ENCODE data around the gene CAPG. TPM values are rescaled to one million over a fixed set of nuclear protein-coding genes. Genes with fewer than 3 reads are reported as not detected.
"Not testable (repeated sequence)": the region's sequence is repeated elsewhere in the genome, so short reads cannot be mapped to it uniquely, and the experiment has no call there.

CAPG gene
- total RNA-seq, 1 donor from 2014 or later: 62.6 TPM

DNA sequence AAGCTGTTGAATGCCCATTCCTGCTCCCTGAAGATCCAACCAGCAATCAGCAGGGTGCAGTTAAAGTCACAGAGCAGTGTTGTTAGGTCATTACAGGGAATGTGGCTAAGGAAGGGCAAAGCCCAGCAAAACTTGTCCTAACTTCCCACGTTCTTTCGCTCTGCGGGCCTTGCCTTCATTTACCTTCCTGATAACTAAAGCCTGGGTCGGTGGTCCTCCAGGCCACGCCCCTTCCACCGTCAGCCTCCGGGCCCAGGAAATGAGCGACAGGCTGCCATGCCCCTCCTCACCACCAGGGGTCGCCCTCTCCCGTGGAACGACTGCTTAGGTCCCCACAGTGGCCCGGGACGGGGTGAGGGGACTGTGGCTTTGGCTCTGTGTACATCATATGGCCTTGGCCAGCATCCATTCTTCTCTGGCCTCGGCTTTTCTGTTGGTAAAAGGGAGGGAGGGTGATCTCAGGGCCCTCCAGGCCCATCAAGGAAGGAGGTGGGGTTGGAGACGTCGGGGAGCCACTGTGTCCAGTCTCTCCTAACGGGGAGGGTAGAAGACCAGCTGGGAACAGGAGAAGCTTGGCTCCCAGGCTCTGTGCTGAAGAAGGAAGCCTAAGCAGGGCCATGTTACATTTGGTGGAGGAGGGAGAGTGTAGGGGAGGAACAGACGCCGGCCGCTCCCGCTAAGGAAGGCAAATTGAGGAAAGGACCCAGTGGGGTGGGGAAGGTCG lies 10.5 kb upstream of the CAPG start:
- peak; percentile 76 for DNase-seq

DNA sequence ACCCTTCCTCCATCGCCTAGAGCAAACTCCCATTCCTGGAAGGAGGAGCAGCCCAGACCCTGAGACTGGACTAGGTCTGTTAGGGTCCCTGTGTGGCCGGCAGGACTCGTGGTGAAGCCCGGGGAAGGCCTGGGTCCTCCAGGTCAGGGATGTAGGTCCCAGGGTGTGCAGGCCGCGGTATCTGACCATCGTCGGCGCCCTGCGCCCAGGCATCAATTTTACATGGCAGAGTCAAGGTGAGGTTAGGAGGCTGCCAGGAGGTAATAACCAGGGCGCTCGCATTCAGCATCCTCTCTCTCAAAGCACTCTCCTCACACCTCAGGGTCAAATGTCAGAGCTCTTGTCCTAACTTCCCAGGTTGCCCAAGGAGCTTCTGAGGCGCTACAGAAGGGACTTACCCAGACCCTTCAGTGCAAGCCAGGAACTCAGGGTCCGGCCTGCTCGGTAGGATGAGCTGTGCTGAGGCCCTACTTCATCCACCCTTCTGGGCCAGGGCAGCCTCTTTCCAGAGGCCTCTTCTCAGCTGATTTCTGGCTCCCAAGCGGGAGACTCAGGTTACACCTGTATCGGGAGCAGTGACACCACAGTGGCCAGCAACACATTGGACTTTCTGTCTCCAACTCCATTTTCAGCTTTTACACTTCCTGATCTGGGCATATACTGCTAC lies 9.0 kb upstream of the CAPG start:
- no peak for DNase-seq

DNA sequence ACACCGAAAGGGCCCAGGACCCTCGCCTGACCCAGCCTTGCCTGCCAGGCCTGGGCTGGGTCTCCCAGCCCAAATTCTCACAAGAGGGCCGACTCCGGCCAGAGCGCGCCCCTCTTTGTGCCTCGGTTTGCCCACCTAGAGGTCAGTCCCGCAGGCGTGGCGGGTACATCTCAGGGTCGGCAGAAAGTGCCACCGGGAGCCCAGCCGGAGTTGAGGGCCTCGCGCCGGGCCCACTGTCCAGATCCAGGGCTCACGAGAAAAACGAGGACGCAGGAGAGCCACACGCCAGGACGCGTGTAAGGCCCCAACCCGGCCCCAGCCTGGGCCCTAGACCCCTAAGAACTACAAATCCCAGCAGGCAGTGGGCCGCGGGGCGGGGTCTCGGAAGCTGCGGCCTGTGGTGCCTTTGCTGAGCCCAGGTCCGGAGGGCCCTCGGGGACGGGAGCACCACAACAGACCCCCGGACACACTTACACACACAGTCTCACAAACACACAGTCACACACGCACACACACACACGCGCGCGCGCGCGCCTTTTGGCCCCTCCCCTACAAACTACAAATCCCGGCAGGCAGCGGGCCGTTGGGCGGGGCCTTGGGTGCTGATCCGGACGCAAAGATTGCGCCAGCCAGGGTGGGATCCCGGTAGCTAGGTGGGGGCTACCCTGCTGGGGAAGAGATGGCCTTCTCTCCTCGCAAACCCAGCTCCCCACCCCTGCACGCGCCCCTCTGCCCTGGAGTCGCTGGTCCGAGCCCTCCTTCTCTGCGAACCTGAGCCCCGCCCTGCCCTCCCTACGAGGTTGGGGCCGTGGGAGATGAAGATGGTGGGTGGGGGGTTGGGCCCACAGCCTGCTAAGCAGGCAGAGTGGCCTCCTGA lies 8.2 kb upstream of the CAPG start, which contains the start of gene SH2D6:
Gene SH2D6, plus strand, starts transcription at position 583 of the 877 bp plus-strand sequence. CDS start 10,752 bp downstream, outside the sequence.
- peak; percentile 62 for DNase-seq

DNA sequence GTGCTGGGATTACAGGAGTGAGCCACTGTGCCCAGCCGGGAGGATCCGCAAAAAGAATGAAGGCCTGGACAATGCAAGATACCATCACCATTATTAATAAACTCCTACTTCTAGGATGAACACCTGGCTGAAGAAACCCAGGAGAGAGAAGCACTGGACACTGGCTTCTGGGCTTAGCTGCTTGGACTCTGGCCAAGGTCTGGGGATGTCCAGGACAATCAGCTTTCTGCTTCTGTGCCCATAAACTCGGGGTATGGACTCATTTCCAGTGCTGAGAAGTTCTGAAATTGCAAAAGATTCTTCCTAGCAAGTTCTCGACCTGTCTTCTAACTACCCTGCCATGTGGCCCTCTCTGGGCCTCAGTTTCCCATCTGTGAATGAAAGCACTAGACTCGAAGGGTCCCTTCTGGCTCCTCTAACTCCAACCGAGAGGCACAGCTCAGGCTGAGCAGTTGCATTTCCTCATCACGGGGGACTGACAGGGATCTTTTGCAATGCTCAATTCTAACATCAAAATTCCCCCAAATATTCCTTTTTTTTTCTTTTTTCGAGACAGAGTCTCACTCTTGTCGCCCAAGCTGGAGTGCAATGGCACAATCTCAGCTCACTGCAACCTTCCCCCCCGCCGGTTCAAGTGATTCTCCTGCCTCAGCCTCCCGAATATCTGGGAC lies 5.9 kb upstream of the CAPG start:
- no peak for DNase-seq

DNA sequence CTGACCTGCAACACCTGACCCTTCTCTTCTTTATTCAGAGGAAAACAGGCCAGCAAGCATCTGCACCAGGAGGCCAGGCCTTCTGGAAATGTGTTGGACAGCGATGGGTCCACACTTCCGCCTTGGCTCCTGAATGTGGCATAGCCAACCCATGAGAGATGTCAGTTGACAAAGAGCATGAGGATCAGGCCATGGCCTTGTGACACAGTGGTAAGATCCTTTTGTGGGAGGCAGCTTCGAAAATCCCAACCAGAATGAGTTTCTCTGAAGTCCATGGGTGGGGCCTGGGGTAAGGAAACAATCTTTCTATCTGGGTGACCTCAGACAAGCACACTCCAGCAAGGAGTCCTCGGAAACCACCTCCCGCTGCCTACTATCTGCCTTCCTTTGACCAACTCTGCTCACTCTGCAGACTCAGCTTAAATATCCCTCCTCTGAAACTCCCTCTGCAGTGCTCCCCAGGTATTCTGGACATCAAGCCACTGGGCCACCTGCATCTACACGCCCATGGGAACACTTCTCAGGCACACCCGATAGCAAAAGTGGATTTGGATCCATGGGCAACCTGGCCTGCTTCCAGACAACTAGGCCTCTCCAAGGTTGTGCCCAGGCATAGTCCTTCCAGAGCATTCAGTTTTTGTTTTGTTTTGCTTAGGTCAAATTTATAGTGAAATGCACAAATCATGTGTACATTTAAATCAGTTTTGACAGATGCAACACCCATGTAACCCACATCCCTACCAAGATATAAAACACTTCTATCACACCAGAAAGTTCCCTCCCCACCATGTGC lies 4.8 kb upstream of the CAPG start:
- no peak for DNase-seq

DNA sequence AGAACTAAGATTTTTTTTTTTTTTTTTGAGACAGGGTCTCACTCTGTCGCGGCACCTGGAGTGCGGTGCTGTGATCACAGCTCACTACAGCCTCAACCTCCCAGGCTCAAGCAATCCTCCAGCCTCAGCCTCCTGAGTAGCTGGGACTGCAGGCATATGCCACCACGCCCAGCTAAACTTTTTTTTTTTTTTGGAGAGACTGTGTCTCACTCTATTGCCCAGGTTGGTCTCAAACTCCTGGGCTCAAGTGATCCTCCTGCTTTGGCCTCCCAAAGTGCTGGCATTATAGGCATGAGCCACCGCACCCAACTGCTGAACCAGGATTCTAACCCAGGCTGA lies 4.2 kb upstream of the CAPG start:
- not testable (repeated sequence) for DNase-seq

DNA sequence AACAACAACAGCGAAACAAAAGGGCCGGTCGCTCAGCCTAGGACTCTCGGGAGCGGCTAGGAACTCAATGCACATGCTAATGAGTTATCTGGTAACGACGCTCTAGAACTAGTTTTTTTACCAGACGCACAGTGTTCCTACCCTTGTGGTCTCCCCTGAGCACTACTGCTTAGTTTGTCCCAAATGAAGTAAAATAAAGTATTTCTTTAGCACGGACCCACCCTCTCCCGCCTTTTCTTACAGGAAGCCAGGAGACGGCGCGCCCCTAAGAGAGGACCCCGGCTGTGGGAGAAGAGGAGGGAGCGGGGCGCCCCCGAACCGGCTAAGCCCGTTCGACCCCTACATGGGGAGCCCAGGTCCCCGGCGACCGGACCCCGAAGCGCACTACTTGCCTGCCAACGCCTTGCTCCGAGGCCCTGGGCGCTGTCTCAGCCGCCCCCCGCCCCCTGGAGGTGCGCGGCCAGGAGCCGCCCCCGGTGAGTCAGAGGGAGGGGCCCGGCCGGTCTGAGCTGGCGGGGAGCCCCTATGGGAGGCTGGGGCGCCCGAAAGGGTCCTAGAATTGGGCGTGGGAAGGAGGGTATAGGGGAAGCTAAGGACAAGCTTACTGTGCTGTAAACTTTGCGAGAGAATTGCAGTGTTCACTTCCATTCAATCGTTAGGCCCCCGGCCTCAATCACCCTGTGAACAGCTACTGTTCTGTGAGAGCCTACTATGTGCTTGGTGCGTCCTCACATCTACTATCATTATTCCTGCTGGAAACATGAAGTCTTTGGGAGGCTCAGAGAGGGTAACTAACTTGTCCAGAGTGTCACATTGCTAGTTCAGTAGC lies 3.6 kb upstream of the CAPG start:
- DNase-seq: no peak

DNA sequence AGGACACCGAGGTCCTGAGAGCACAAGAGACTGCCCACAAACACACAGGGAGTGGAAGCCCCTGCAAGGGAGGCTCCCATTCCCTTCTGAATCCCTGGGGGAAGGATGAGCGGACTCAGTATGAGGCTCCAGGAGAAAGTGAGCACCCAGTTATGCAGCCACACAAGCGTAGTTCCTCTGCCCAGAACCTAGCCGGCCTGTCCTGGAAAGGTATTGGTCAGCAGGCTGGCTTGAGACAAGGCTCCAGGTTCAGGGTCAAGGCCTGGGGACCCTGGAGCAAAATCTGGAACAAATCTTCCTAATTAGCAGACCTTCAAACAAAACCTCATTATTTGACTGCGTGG lies 1.2 kb upstream of the CAPG start:
- DNase-seq: no peak

DNA sequence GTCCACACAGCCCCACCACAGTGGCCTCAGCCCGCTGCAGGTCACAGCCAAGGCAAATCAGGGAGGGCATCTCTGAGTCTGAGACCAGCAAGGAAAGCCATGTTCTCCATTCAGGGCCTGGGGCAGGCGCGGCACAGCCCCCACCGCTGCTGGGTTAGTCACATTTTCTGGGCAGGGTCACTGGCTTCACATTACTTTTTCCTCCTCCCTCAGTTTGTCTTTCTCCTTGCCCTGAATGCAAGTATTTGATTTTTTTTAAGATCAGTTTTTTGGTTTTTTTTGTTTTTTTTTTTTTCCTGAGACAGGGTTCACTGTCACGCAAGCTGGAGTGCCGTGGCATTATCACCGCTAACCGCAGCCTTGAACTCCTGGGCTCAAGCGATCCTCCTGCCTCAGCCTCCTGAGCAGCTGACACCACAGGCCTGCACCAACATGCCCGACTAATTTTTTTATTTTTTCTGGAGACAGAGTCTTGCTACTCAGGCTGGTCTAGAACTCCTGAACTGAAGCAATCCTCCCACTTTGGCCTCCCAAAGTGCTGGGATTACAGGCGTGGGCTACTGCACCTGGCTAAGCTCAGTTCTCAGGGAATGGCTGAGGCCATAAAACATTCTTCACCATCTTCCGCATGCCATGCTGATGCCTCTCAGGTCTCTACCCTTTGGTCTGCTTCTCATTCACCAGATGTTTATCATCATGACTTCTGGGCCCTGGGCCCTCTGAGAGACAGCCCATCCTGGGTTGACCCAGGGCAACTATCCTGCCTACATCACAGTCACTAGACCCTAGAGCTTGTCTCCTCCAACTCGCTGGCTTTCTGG lies 628 bp upstream of the CAPG start:
- no peak for DNase-seq

DNA sequence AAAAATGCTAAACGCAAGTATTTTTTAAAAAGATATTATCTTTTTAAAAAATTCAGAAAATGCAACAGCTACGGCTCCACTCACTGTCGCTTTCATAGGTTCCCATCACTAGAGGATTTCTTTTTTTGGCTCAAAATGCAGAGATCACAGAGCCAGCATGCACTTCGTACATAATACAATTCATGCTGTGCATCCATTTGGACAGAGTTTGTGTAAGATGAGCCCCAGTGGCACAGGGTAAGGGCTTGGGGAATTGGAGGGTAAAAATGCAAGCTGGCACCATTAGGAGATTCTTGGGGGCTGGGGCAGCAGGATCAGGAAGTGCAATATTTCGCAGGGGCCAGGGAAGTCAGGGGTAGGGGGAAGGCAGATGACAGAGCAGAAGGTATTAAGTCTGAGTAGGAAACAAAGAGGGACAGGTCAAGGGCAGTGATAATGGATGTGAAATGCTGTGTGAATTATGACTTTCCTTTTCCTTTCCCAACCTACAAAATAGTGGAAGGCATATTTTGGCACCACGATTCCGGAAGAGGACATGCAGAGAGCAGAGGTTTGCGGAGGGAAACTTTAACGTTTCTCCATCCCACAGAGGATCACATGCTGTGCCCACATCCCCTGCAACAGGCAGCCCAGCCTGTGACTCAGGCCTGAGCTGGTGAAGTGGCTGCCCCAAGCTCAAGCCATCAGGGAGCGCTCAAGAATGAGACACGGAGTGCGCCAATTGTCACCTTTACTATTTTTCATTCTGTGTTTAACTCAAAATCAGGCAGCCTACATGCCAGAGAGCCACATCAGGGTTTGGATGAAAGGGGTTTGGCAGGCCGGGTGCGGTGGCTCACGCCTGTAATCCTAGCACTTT lies 4.7 kb downstream of the CAPG start:
- DNase-seq: peak; percentile 6

DNA sequence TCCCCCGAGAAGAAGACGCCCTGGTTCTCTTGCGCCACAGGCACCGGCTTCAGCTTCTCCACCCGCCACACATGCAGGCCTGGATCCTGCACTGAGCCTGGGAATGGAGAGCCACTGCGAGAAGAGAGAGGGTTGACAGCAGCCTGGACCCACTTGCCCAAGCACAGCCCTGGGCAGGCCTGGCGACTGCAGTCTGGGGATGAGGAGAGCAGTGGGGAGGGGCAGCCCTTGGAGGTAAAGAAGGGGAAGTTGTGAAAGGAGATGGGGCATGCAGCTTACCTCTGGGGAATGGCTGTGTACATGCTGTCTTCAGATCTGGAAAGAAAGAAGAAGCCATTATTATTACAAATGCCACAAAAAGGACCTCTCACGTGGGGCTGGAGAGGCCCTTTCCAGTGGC lies 8.3 kb downstream of the CAPG start:
- no peak for DNase-seq

DNA sequence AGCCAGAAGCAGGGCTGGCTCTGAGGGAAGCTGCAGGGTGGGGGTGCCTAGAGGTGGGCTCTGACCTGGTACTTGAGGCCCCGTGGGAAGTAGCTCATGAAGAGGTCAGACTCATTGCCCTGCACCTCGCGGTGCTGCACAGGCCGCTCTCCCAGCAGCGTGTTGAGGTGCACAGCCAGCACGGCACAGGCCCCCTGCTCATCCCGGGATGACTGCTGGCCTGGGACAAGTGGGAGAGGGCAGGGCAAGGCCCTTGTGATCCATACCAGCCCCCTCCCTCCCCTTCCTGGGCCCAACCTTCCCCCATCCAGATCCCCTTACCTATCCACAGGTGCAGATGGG lies 8.7 kb downstream of the CAPG start:
- DNase-seq: no peak

DNA sequence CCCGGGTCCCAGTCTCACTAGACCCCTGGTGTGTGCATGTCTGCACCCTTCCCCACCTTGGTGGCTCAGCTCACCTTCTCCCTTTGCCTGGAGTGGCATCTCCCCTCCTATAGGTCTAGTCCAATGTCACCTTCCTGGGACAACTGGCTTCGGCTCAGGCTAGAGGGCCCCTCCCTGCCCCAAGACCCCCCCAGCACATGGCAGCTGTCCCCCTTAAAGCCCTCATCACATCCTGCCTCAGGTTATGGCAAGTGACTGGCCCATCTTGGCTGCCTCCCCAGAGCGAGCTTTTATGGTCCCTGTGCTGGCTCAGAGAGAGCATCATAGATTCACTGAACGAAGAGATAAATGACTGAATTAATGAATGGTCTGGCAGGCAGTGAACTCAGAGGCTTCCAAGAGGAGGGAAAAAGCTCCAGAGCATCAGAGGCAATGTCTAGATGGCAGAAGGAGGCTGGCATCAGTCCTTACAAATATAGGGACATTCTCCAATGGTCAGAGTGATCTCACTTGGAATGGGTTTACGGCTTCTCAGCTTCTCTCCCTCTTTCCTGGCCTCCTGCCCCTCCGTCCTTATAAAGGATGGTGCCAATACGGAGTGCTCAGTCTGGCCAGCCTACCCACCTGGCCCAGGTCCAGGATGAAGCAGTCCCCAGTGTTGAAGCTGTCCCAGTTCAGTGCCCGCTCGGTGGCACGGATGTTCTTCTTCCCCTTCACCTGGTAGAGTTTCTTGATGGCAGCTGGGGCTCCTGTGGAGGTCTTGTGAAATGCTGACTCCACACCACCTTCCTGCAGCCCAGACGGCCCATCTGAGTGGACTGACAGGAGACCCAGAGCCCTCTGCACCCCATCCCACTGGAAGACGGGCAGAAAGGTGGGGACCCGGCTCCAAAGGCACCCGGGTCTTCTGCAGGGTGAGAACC lies 9.4 kb downstream of the CAPG start:
- no peak for DNase-seq

DNA sequence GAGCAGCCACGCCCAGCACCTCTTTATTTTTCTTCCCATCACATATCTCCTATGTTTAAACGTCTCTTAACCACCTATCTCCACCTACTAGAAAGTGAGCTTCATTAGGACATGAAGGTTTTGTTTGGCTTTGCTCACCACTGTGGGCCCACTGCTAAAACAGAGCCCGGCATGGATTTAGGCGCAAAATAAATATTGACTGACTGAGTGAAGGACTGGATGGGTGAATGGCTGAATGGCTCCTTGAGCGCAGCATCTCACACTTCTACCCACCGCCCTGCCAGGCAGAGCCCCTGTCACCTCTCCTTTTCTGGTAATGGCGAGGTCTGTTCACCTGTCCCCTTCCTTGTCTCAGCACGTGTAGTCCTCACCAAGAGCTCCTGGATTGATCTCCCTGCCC lies 10.1 kb downstream of the CAPG start:
- no peak for DNase-seq

DNA sequence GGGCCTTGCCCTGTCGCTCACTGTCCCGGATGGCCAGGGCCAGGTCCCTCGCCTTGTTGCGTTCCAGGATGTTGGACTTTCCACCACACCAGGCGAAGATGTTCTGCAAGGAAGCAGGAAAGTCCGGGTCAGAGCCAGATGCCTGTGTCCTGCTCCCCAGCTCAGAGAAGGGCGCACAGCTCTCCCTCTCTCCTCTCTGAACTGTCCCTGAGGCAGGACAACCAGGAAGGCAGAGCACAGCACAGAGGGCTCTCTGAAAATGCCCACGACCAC lies 11.0 kb downstream of the CAPG start:
- no peak for DNase-seq

DNA sequence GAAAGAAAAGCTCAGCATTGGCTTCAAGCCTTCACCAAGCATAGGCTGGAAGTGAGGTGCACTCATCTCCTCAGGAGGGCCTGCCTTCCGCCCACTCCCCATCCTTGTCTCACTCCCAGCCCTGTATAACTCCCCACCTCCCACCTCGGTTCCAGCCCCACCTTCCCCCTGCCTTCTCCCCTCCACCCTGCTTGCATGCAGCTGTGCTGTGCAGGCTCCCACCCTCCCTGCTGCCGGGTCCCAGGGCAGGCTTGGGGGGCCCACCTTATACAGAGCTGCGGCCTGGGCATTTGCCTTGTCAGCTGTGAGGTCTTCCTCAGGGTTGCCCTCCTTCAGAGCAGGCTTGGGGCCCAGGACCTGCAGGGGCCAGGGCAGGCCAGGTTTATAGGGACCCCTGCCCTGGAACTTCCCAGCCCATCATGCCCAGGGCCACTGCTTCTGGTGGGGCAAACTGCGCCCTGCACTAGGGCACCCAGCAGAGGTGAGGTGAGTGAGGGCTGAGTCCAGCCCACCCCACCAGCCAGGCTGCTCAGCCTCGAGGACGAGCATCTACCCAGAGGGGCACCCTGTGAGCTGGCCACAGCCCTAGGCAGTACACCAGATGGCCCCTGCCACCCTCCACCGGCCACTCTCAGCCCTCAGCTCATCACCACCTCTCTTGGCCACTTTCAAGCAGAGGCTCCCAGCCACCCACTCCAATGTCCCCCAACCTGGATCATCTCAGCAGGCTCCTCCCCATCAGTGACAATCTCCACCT lies 11.6 kb downstream of the CAPG start:
- DNase-seq: no peak

DNA sequence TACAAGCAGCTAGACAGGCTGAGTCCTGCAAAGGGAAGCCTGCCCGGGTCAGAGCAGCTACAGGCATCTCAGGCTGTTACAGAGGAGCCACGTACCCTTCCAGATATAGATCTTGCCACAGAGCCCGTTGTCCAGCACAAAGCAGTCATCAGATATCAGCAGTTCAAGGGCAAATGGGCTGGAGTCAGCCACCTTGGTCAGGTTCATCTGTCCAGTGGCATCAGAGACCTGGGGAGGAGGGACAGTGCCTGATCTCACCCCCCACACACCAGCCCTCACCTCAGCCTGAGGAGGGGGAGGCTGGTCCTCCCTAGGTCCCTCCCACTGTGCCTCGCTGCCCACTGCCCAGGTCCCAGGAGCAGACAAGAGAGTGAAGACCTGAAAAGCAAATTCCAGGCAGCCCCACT lies 12.2 kb downstream of the CAPG start:
- no peak for DNase-seq

Measured in skin of body (tissue), 2 donors.